Adrenal gland (tissue), 12 donors: ENCODE data around the gene WDTC1. TPM values are rescaled to one million over a fixed set of nuclear protein-coding genes. Genes with fewer than 3 reads are reported as not detected.

Source experiments
- DNase-seq, 7 donors: peaks; one replicate each; pipeline ENCODE4 v3.0.0-alpha.2; 2019 to 2020
- H3K27ac ChIP-seq, 5 donors: fragments of 200-600 bp; sonication (generic) in 4 of 5; 1 replicate in 3 of 5; 2 replicates in 2 of 5; pipeline versions ENCODE4 v1.5.1 to v1.8.0; 2016 to 2020; ENCODE audit warnings: mild to moderate bottlenecking in 1 of 5
- H3K27me3 ChIP-seq: fragments of 200-600 bp; 2 replicates; pipeline ENCODE4 v1.8.0; 2021
- H3K36me3 ChIP-seq, 2 donors: fragments of 200-600 bp; replicated peaks in 1 of 2; 1 replicate in 1 of 2; 2 replicates in 1 of 2; pipeline versions ENCODE4 v1.5.1 to v1.8.0; 2018 to 2022
- H3K4me1 ChIP-seq, 2 donors: fragments of 200-600 bp; replicated peaks in 1 of 2; 1 replicate in 1 of 2; 2 replicates in 1 of 2; pipeline versions ENCODE4 v1.5.1 to v1.8.0; 2018 to 2021
- H3K4me3 ChIP-seq, 4 donors: fragments of 200-600 bp; sonication (generic) in 3 of 4; one replicate each; pipeline ENCODE4 v1.5.1; 2016 to 2018
- H3K9me3 ChIP-seq, 3 donors: fragments of 200-600 bp; sonication (generic) in 1 of 3; replicated peaks in 1 of 3; 1 replicate in 2 of 3; 2 replicates in 1 of 3; pipeline versions ENCODE4 v1.5.1 to v1.8.0; 2016 to 2021
- POLR2A ChIP-seq, 2 donors: fragments of 450-650 bp; IDR thresholded peaks; one replicate each; pipeline ENCODE4 v1.6.1; 2017; ENCODE audit warnings: antibody characterized with exemption in 2 of 2, mild to moderate bottlenecking in 2 of 2, moderate library complexity in 1 of 2
- WGBS, 4 donors: extraction: QIAGEN DNeasy Blood & Tissue Kit in 2 of 4; methylation state at CpG; one replicate each; pipeline versions ENCODE4 v1.1.5 to v1.1.7; 2013 to 2017; 5-methylcytosine and 5-hydroxymethylcytosine counted together
- intact Hi-C, 2 donors: fragments of 100-400 bp; cut with DNase I; formaldehyde crosslinking; loops; one replicate each; pipeline versions ENCODE4 v1.14.1 to v1.15.0; 2022 to 2023
- polyA plus RNA-seq, 3 donors: library from polyadenylated mRNA; stranded (reverse); fragments of 200-250 nt in 2 of 3; fragments of 350-450 nt in 1 of 3; fragmentation: Illumina TruSeq in 1 of 3; extraction: RNeasy Lipid Tissue Mini Kit (QIAGEN cat#74804) in 1 of 3; gene quantifications; one replicate each; pipeline ENCODE4 v1.2.3, GENCODE V29; 2013 to 2014
- total RNA-seq, 9 donors: library from RNA; depleted of rRNA in 4 of 9; stranded (reverse); fragments of >200 nt in 4 of 9; fragments of 120-200 nt in 1 of 9; fragmentation: NEBNext Ultra II Directional in 1 of 9; extraction: Animal tissue kit (Norgen Biotek cat#: 25700) in 1 of 9; gene quantifications; one replicate each; pipeline versions ENCODE4 v1.1.0 to v1.2.4, GENCODE V29; 2013 to 2023
- TF ChIP-seq, protein P1 (sequence below), 6 experiments: fragments of 450-650 bp in 4 of 6; fragments of 200-600 bp in 2 of 6; sonication (generic) in 1 of 6; IDR thresholded peaks; 1 replicate in 5 of 6; 2 replicates in 1 of 6; pipeline versions ENCODE4 v1.5.1 to v1.8.0; 2016 to 2021; ENCODE audit warnings: antibody characterized with exemption in 6 of 6, mild to moderate bottlenecking in 2 of 6, moderate library complexity in 1 of 6
- donor health status: healthy with polysubstance abuse.
- donor health status: Bipolar disorder and iron deficiency.
- donor health status: DM: yes; HTN: yes; CAD: no.
- donor health status: DM: no; HTN: no; CAD: no.
- donor health status: DM: no; HTN: no; CAD: no.
- donor health status: DM: yes; HTN: yes; CAD: no.

The WDTC1 gene
- total and polyA plus RNA-seq, 12 donors = 14.7 to 66.6 (median 48.1) TPM

DNA sequence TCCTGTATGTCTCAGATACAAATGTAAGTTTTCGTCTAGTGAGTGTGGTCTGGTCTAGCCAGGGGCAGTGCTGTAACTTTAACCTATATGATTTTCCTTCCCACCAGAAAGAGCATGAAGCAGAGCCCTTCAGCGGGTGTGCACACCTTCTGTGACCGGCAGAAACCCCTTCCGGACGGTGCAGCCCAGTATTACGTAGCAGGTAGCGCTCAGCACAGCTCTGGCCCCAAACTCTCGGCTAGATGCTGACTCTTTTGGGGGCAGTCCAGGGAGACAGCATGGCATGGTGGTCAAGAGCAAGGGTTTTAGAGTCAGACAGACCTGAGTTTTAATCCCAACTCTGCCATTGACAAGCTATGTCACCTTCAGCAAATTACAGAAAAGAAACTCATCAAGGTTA lies 59.5 kb downstream of the WDTC1 start:
- 88 to 100% (median 95%) methylated on average over 4 to 8 of the region's 8 CpGs for WGBS, 4 donors
- no peak for TF ChIP-seq POLR2A (IDR thresholded peaks at IDR 0.05)
- TF ChIP-seq, protein P1, sequence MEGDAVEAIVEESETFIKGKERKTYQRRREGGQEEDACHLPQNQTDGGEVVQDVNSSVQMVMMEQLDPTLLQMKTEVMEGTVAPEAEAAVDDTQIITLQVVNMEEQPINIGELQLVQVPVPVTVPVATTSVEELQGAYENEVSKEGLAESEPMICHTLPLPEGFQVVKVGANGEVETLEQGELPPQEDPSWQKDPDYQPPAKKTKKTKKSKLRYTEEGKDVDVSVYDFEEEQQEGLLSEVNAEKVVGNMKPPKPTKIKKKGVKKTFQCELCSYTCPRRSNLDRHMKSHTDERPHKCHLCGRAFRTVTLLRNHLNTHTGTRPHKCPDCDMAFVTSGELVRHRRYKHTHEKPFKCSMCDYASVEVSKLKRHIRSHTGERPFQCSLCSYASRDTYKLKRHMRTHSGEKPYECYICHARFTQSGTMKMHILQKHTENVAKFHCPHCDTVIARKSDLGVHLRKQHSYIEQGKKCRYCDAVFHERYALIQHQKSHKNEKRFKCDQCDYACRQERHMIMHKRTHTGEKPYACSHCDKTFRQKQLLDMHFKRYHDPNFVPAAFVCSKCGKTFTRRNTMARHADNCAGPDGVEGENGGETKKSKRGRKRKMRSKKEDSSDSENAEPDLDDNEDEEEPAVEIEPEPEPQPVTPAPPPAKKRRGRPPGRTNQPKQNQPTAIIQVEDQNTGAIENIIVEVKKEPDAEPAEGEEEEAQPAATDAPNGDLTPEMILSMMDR (IDR thresholded peaks at IDR 0.05) = no peak
- H3K4me3 ChIP-seq = no peak overlapping the region

DNA sequence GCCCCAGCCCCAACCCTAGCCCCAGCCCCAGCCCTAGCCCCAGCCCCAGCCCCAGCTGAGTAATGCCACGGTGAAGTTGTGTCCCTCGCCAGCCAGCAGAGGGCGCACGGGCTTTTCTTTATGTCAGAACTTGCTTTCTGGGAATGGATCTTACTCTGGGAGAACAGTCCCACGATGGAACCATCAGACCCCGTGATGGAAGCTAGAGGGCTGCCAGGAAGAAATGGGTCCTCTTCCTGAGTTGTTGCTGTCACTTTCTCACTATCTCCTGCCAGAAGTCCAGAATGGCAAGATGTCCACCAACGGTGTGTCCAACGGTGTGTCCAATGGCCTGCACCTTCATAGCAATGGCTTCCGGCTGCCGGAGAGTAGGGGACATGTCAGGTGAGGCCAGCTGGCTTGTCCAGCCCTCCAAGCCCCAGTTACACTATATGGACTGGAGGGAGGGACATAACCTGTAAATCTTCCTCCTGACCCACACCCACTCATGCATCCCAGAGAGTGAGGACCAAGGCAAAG lies 62.4 kb downstream of the WDTC1 start:
- H3K36me3 ChIP-seq = peaks cover 0 to 69% of the 10 kb centered on the region in 2 donors
- peaks cover 0 to 29% of the 10 kb centered on the region in 2 donors for H3K4me1 ChIP-seq
- no peak for TF ChIP-seq POLR2A (IDR thresholded peaks at IDR 0.05)
- TF ChIP-seq, protein P1 (IDR thresholded peaks at IDR 0.05) = peak; percentile 46 to 64 (median 52)
- intact Hi-C loops = loop anchor here in 1 of 2 donors (5.0 kb wide), 1 partner anchor 195 kb away; no protein-coding TSS in a partner anchor
- no peaks in the 10 kb centered on the region for H3K27me3 ChIP-seq
- peak; percentile 63 to 85 (median 72) for DNase-seq
- no peak overlapping the region for H3K4me3 ChIP-seq
- 36 to 43% (median 37%) methylated on average over 10 of the region's 10 CpGs for WGBS, 4 donors
- H3K9me3 ChIP-seq = no peaks in the 10 kb centered on the region
- H3K27ac ChIP-seq = peak overlapping the region in 1 of 5 donors; percentile 26

More for the DNA sequence above, 59.5 kb downstream of the WDTC1 start:
- no peaks in the 10 kb centered on the region for H3K27me3 ChIP-seq
- H3K9me3 ChIP-seq = no peaks in the 10 kb centered on the region
- peaks cover 0 to 65% of the 10 kb centered on the region in 2 donors for H3K36me3 ChIP-seq
- intact Hi-C loops = loop anchor here in 1 of 2 donors (5.0 kb wide), 1 partner anchor 247 kb away; no protein-coding TSS in a partner anchor
- peak in 2 of 7 donors; percentile 13 to 27 for DNase-seq
- no peak overlapping the region for H3K27ac ChIP-seq
- H3K4me1 ChIP-seq = peaks cover 0 to 5% of the 10 kb centered on the region in 2 donors

DNA sequence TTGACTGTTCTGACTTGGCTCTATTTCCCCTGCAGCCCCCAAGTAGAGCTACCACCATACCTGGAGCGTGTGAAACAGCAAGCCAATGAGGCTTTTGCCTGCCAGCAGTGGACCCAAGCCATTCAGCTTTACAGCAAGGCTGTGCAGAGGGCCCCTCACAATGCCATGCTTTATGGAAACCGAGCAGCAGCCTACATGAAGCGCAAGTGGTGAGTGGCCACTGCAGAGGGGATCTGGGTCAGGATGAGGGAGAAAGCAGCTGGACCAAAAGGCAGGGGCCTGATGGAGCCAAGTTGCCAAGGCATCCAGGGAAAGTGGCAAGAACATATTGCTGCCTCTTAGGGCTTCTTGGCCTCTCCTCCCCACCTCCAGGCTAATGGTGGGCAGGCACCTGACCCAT lies 63.5 kb downstream of the WDTC1 start:
- intact Hi-C loops = loop anchor here in 1 of 2 donors (5.0 kb wide), 1 partner anchor 196 kb away; no protein-coding TSS in a partner anchor
- peaks cover 0 to 67% of the 10 kb centered on the region in 2 donors for H3K36me3 ChIP-seq
- TF ChIP-seq POLR2A (IDR thresholded peaks at IDR 0.05) = no peak
- TF ChIP-seq, protein P1 (IDR thresholded peaks at IDR 0.05) = no peak
- peaks cover 0 to 29% of the 10 kb centered on the region in 2 donors for H3K4me1 ChIP-seq
- no peak overlapping the region for H3K4me3 ChIP-seq
- WGBS, 4 donors = 92 to 97% (median 95%) methylated on average over 2 to 3 of the region's 3 CpGs
- peak in 2 of 7 donors; percentile 16 to 44 for DNase-seq
- peak overlapping the region in 1 of 5 donors; percentile 85 for H3K27ac ChIP-seq
- H3K9me3 ChIP-seq = no peaks in the 10 kb centered on the region
- no peaks in the 10 kb centered on the region for H3K27me3 ChIP-seq

DNA sequence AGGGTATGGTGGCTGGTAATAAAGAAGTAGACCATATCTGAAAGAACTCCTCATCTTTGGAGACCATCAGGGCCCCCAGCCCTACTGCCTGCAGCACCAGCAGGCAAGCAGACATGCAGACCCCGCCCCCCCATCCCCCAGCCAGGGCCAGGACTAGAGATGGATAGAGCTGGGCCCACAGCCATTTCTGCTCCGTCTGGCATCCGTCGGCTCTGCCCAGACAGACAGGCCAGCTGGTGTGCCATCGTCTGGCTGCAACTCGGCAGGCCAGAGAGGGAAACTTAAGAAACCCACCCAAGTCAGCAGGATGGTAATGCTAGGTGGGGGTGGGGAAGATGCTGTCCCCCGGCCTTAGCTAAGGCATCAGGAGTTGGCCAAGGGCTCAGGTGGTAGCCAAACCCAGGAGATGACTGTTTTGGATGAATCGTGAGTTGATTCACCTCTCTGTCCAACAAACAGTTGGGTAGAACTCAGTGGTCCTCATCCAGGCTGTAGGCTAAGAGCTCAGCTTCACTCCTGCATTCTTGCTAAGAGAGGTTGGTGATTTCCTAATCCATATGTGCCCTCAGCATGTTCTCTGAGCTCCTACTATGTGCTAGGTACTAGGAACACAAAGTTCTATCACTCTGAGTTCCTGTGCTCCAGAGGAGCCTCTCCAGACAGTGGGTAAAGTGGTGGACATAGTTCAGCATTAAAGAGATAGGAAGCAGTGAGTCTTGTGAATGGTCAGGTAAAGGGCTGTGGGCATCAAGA lies 64.4 kb downstream of the WDTC1 start:
- intact Hi-C loops = loop anchor here in 1 of 2 donors (5.0 kb wide), 1 partner anchor 197 kb away; no protein-coding TSS in a partner anchor
- Histone ChIP-seq H3K36me3 (peaks cover 0 to 65% of the 10 kb centered on the region in 2 donors), H3K27ac (peak overlapping the region in 4 of 5 donors; percentile 42 to 89 (median 74)), H3K9me3 (no peaks in the 10 kb centered on the region), H3K4me1 (peaks cover 0 to 29% of the 10 kb centered on the region in 2 donors), H3K27me3 (no peaks in the 10 kb centered on the region), H3K4me3 (no peak overlapping the region)
- no peak for TF ChIP-seq POLR2A (IDR thresholded peaks at IDR 0.05)
- TF ChIP-seq, protein P1 (IDR thresholded peaks at IDR 0.05) = no peak
- peak in 1 of 7 donors; percentile 47 for DNase-seq
- WGBS, 4 donors = 70 to 81% (median 72%) methylated on average over 1 to 8 of the region's 8 CpGs
